Adrenal gland (tissue), 5 donors: ENCODE measurements around the gene ZNF385A.

ENCODE experiments used
- CTCF ChIP-seq, 6 experiments: fragments of 450-650 bp in 4 of 6; fragments of 200-600 bp in 2 of 6; sonication (generic) in 1 of 6; IDR thresholded peaks; 1 replicate in 5 of 6; 2 replicates in 1 of 6; pipeline versions ENCODE4 v1.5.1 to v1.8.0; 2016 to 2021; ENCODE audit warnings: antibody characterized with exemption in 6 of 6, mild to moderate bottlenecking in 2 of 6, moderate library complexity in 1 of 6
- POLR2A ChIP-seq, 2 donors: fragments of 450-650 bp; IDR thresholded peaks; one replicate each; pipeline ENCODE4 v1.6.1; 2017; ENCODE audit warnings: antibody characterized with exemption in 2 of 2, mild to moderate bottlenecking in 2 of 2, moderate library complexity in 1 of 2
- donor health status: DM: no; HTN: no; CAD: no.

DNA sequence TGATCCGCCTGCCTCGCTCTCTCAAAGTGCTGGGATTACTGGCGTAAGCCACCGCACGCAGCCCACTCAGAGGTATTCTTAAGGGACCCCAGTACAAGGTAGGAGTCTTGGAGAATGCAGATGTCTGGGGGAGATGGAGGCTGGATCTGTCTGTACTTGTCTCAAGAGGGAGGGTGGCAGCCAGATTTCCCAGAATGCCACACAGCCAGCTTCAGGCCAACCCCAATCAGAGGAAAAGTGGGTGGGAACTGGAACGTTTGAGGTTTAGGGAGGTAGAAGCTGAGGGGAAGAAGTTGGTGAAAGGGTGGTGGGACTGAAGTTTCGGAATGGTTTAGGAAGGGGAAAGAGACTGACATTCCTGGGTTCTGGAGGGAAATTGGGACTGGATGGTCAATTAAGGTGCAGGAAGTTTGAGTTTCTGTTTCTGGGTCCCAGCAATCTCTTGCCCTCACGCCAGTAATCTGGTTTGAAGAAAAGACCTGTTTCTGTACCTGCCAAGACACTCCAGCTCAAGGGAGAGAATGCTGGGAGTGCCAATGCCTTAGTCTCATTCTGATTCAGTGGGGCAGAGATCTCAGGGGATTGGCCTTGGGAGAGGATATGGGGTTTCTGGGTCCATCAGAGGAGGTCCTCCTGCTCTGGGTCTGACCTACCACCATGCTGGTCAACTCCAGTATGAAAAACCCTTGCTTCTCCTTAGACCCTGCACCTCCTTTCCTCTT is 8.1 kb upstream of the ZNF385A start:
- TF ChIP-seq CTCF (IDR thresholded peaks at IDR 0.05) (no peak), POLR2A (IDR thresholded peaks at IDR 0.05) (no peak)
